ENCODE data around the gene PTPMT1. TPM values are rescaled to one million over a fixed set of nuclear protein-coding genes. Genes with fewer than 3 reads are reported as not detected.
A peak's percentile ranks its signal among the peaks of the same experiment; 100 is the strongest.

PTPMT1 gene
- total RNA-seq, 4 donors from 2014 or later, result 99.2 to 173 (median 112) TPM

DNA sequence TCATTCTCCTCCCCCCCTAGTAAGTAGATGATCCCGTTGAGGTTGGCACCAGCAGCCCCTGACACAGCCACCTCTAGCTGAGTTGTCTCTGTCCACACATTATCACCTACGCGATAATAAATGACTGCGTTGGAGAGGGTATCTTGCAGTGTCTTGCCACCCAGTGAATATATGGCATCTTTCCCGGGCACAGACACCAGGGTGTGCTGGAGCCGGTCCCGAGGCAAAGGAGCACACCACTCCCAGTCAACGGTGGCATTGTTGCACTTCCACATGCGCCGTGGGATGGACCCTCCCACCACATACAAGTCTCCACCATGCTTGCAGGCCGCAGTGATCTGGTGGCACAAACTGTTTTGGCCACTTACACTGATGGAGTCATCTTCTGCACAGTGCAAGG, 7.9 kb downstream of the PTPMT1 start:
- TF ChIP-seq, protein P1, sequence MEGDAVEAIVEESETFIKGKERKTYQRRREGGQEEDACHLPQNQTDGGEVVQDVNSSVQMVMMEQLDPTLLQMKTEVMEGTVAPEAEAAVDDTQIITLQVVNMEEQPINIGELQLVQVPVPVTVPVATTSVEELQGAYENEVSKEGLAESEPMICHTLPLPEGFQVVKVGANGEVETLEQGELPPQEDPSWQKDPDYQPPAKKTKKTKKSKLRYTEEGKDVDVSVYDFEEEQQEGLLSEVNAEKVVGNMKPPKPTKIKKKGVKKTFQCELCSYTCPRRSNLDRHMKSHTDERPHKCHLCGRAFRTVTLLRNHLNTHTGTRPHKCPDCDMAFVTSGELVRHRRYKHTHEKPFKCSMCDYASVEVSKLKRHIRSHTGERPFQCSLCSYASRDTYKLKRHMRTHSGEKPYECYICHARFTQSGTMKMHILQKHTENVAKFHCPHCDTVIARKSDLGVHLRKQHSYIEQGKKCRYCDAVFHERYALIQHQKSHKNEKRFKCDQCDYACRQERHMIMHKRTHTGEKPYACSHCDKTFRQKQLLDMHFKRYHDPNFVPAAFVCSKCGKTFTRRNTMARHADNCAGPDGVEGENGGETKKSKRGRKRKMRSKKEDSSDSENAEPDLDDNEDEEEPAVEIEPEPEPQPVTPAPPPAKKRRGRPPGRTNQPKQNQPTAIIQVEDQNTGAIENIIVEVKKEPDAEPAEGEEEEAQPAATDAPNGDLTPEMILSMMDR (IDR thresholded peaks at IDR 0.05), result no peak
- DNase-seq (ENCODE audit: low spot score), result no peak
- ATAC-seq (ENCODE audit: low FRiP score), result no peak

DNA sequence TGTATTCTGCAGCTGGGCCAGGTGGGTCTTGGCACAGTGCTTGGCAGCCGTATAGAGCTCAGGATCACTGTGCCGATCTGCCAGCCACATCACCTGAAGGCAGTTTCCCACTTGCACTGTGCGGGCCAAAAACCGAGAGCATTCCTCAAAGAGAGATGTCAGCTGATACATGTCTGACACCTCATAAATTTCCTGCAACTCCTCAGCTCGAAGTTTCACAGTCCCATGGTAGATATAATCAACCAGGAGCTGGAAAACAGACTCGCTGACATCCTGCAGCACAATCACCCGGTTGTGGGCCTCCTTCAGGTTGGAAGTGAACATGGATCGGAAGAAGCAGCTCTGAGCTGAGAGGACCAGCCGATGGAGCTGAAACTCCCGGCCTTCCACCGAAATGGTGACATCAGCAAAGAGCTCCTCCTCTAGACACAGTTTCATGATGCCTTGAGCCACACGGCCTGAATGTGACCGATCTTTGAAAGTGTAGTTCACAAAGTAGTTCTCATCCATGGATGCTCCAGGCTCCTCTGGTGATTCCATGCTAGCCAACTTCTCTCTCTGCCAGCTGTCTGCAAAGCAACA, 12.2 kb downstream of the PTPMT1 start:
- DNase-seq (ENCODE audit: low spot score) (no peak), ATAC-seq (ENCODE audit: low FRiP score) (no peak)
- TF ChIP-seq, protein P1 (IDR thresholded peaks at IDR 0.05), result no peak

DNA sequence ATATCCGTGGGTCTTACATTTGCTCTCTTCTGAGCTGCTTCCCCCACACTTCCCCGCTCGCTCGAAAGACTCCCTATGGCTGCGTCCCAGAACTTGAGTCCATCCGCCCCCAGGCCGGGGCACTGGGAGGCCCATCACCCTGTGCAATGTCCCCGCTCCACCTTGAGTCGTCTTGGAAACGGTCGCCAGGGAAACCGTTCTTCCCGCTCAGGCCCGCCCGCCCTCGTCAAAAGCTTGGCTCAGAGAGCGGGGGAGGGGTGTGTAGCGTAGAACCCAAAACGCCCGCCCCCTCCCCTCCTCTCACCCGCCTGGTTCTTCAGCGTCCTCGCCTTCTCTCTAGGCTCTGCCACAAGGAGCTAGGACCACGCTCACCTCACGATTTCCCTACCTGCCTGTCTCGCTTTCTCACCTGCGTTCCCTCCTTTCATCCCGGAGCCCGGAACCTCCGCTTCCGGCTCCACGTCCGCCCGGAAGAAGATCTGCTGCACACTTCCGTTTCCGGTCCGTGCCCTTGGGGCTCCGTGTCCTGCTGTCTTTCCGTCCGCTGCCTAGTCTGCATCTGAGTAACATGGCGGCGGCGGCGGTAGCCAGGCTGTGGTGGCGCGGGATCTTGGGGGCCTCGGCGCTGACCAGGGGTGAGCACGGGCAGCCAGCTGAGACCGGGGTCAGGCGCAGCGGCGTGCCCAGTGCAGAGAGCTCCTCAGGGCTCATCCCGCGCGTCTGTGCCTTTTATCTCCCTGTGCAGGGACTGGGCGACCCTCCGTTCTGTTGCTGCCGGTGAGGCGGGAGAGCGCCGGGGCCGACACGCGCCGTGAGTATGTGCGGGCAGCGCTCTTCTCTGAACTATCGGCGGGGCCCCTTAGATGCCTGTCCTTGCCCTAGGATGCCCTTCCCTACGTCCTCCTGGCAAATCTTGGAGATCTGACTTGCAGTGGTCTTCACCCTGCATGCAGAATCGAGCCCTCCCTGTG, 13.4 kb downstream of the PTPMT1 start, which contains the start of the genes KBTBD4 and NDUFS3:
TSS of gene KBTBD4 (minus strand) at position 447 of the 971 bp plus-strand sequence. CDS start at position 428, 19 bp downstream.
TSS of gene NDUFS3 (plus strand) at position 551 of the 971 bp plus-strand sequence. CDS start at position 569, 18 bp downstream.
- TF ChIP-seq, protein P1 (IDR thresholded peaks at IDR 0.05), result no peak
- ATAC-seq (ENCODE audit: low FRiP score) (peak; percentile 95), DNase-seq (ENCODE audit: low spot score) (peak; percentile 92)

DNA sequence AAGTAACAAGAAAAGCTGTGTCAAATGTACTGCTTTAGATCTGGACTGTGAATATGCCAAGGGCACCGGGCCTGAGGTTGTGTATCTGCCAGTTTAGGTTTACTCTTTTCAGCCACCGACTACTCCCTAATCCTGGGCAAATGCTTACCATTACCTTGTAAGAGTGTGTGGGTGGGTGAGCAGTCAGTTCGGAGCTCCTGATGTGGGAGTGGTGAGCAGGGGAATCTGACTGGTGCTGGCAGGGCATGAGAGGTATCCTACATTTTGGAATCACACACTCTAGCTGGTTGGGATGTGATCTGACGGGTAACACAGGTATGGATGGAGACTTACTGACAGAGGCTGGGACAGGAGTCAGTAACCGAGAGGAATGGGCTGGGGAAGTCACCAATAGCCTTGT, 18.4 kb downstream of the PTPMT1 start:
- ATAC-seq (ENCODE audit: low FRiP score), result no peak
- no peak for DNase-seq (ENCODE audit: low spot score)
- TF ChIP-seq, protein P1 (IDR thresholded peaks at IDR 0.05), result no peak

DNA sequence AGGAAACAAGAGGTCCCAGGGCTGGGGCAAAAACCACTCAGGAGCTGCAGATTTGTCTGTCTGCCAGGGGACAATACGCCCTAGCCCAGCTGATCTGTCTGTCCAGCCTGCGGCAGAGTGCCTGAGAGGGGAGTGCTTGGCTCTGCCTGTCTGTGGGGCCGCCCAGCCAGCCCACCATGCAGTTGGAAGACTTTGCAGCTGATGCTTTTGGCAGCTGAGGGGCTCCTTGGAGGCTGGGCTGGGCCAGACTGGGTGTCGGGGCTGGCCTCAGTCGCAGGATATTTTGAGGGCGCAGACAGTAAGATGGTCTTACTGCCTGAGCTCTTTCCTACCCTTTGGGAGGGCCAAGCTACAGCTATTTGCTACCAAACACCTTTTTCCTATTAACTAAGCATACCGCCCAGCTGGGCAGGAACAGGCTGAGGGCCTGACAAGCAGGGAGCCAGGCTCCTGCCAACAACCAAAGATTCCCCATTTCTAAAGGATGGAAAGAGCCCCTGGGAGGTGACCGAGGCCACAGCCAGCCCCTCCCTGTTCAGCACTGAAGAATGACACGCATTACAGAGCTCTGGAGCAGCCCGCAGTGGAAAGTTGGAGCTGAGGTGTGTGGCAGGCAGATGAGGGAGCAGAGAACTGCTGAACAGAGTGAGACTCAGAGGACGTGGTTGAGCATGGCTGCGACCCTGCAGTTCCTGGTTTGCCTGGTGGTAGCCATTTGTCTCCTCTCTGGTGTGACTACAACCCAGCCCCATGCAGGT, 20.9 kb downstream of the PTPMT1 start, which contains the start of gene FAM180B:
TSS of gene FAM180B (plus strand) at position 581 of the 758 bp plus-strand sequence. CDS start at position 672, 91 bp downstream.
- ATAC-seq (ENCODE audit: low FRiP score) (no peak), DNase-seq (ENCODE audit: low spot score) (no peak)
- TF ChIP-seq, protein P1 (IDR thresholded peaks at IDR 0.05), result no peak

DNA sequence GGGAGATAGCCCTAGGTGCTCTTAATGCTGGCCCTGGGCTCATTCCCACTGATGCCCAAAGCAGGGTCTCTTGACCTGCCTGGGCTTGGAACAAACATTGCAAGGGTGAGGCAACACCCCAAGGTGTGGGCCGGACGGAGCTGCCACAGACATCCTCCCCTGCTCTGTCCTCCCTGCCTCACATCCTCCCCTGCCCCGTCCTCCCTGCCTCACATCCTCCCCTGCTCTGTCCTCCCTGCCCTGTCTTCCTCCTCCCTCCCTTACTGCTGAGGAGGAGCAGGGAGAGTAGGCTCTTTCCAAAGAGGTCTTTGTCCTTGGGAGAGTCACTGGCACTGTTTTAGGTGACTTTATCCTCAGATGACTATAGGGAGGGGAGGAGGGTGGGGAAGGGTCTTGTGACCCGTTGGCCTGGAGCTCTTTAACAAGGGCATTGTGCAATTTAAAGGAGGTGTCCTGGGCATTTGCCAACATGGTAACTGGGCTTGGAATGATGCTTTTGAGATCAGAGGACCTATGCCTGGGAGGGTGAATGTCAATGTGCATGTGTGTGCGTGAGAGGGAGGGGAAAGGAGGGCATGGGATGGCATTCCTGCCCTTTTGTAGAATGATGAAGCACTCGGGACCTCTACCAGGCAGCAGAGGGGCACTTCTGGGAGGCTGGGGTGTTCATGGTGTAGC, 21.8 kb downstream of the PTPMT1 start:
- no peak for DNase-seq (ENCODE audit: low spot score)
- TF ChIP-seq, protein P1 (IDR thresholded peaks at IDR 0.05), result no peak
- ATAC-seq (ENCODE audit: low FRiP score), result no peak

All from omental fat pad (tissue), 4 donors.